Nephron progenitor cell (in vitro differentiated cells): ENCODE results near the gene CSNK1A1L.

ENCODE experiments used
- DNase-seq: peaks from one replicate; pipeline ENCODE4 v3.0.0; 2021
- H3K27ac Mint-ChIP-seq: 2 replicates; pipeline ENCODE4 v1.8.0; 2021; ENCODE audit warnings: mild to moderate bottlenecking, moderate library complexity, mixed read lengths
- H3K27me3 Mint-ChIP-seq: 2 replicates; pipeline ENCODE4 v1.8.0; 2021; ENCODE audit warnings: mild to moderate bottlenecking, low read depth, mixed read lengths; ENCODE audit not compliant: poor library complexity
- H3K36me3 Mint-ChIP-seq: 2 replicates; pipeline ENCODE4 v1.8.0; 2021; ENCODE audit warnings: low read depth, mixed read lengths
- H3K4me1 Mint-ChIP-seq: 2 replicates; pipeline ENCODE4 v1.8.0; 2021; ENCODE audit warnings: mixed read lengths
- H3K4me3 Mint-ChIP-seq: 2 replicates; pipeline ENCODE4 v1.8.0; 2021; ENCODE audit warnings: mild to moderate bottlenecking, moderate library complexity, mixed read lengths
- H3K9me3 Mint-ChIP-seq: 2 replicates; pipeline ENCODE4 v1.8.0; 2021; ENCODE audit warnings: mild to moderate bottlenecking, moderate library complexity, mixed read lengths
- TF ChIP-seq, protein P1 (sequence below): fragments of 200-600 bp; sonication (generic); IDR thresholded peaks from 2 replicates; pipeline ENCODE4 v1.5.0; 2021; ENCODE audit warnings: antibody characterized with exemption

Gene CSNK1A1L

GRCh38 chr13:37070145-37070695 lies 35.2 kb downstream of the CSNK1A1L start:
- H3K36me3 Mint-ChIP-seq, result no peaks in the 10 kb centered on the region
- TF ChIP-seq, protein P1, sequence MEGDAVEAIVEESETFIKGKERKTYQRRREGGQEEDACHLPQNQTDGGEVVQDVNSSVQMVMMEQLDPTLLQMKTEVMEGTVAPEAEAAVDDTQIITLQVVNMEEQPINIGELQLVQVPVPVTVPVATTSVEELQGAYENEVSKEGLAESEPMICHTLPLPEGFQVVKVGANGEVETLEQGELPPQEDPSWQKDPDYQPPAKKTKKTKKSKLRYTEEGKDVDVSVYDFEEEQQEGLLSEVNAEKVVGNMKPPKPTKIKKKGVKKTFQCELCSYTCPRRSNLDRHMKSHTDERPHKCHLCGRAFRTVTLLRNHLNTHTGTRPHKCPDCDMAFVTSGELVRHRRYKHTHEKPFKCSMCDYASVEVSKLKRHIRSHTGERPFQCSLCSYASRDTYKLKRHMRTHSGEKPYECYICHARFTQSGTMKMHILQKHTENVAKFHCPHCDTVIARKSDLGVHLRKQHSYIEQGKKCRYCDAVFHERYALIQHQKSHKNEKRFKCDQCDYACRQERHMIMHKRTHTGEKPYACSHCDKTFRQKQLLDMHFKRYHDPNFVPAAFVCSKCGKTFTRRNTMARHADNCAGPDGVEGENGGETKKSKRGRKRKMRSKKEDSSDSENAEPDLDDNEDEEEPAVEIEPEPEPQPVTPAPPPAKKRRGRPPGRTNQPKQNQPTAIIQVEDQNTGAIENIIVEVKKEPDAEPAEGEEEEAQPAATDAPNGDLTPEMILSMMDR, result no peak

GRCh38 chr13:37069597-37070103 lies 35.8 kb downstream of the CSNK1A1L start:
- peaks cover 3% of the 10 kb centered on the region for H3K27me3 Mint-ChIP-seq
- H3K27ac Mint-ChIP-seq, result no peak overlapping the region
- H3K36me3 Mint-ChIP-seq, result no peaks in the 10 kb centered on the region
- no peaks in the 10 kb centered on the region for H3K9me3 Mint-ChIP-seq
- TF ChIP-seq, protein P1, result no peak
- H3K4me3 Mint-ChIP-seq, result no peak overlapping the region
- H3K4me1 Mint-ChIP-seq, result peaks cover 25% of the 10 kb centered on the region
- no peak for DNase-seq

More at GRCh38 chr13:37070145-37070695, 35.2 kb downstream of the CSNK1A1L start:
- Mint-ChIP-seq H3K4me3 (no peak overlapping the region), H3K27ac (no peak overlapping the region), H3K27me3 (peaks cover 5% of the 10 kb centered on the region), H3K9me3 (no peaks in the 10 kb centered on the region), H3K4me1 (peaks cover 25% of the 10 kb centered on the region)
- DNase-seq, result no peak

DNA sequence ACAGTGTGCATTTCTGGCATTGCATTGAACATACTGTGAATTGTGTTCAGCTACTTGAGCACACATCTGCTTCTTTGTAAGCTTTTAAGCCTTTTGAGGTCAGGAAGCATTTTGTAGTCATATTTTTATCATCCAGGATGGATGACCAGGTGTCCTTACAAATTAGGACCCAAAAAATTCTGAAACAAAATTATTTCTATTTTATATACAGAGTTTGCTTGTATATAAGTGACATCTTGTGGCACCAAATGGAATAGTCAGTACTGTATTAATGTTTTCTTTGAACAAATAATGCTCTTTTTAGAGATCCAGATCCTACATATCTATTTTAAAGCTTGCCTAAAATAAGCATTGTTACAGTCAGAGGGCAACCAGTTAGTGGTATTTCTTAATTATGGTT lies 36.5 kb downstream of the CSNK1A1L start:
- Mint-ChIP-seq H3K36me3 (no peaks in the 10 kb centered on the region), H3K27me3 (peaks cover 3% of the 10 kb centered on the region), H3K4me1 (peaks cover 23% of the 10 kb centered on the region), H3K9me3 (no peaks in the 10 kb centered on the region), H3K4me3 (no peak overlapping the region), H3K27ac (no peak overlapping the region)
- TF ChIP-seq, protein P1, result no peak
- DNase-seq, result no peak

DNA sequence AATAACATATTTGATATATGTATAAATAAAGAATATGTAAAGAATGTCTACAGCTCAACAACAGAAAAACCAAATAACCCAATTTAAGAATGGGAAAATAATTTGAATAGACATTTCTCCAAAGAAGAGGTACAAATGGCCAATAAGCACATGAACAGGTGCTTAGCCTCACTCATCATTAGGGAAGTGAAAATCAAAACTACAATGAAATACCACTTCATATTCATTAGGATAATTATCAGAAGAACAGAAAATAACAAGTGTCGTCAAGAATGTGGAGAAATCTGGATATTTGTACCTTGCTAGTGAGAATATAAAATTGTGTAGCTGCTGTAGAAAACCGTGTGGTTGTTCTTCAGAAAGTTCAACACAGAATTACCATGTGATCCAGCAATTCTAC lies 37.6 kb downstream of the CSNK1A1L start:
- Mint-ChIP-seq H3K36me3 (no peaks in the 10 kb centered on the region), H3K4me1 (peaks cover 13% of the 10 kb centered on the region), H3K27ac (no peak overlapping the region), H3K4me3 (no peak overlapping the region), H3K27me3 (peaks cover 3% of the 10 kb centered on the region), H3K9me3 (no peaks in the 10 kb centered on the region)
- no peak for DNase-seq
- TF ChIP-seq, protein P1, result no peak

GRCh38 chr13:37065890-37066526 lies 39.5 kb downstream of the CSNK1A1L start:
- no peaks in the 10 kb centered on the region for H3K9me3 Mint-ChIP-seq
- no peaks in the 10 kb centered on the region for H3K36me3 Mint-ChIP-seq
- H3K4me1 Mint-ChIP-seq, result peaks cover 8% of the 10 kb centered on the region
- DNase-seq, result no peak
- TF ChIP-seq, protein P1, result no peak
- no peak overlapping the region for H3K4me3 Mint-ChIP-seq
- H3K27ac Mint-ChIP-seq, result no peak overlapping the region
- peaks cover 6% of the 10 kb centered on the region for H3K27me3 Mint-ChIP-seq

DNA sequence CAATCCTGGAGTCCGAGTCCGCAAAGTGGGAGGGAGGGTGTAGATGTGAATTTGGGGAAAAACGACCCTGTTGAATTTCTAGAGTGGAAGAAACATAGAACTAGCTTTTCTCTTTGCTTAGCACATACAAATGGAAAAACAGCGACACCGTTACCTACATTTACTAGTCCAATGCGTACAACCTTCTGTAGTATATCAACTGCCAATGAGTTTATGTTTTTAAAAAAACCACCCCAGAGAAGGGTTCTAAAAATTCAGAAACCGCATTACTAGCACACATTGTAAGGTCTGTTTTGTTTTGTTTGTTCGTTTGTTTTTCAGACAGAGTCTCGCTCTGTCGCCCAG lies 45.6 kb downstream of the CSNK1A1L start:
- Mint-ChIP-seq H3K27me3 (peaks cover 3% of the 10 kb centered on the region), H3K9me3 (peaks cover 28% of the 10 kb centered on the region), H3K36me3 (peaks cover 34% of the 10 kb centered on the region), H3K4me1 (peaks cover 19% of the 10 kb centered on the region), H3K27ac (no peak overlapping the region), H3K4me3 (peak overlapping the region; percentile 98)
- TF ChIP-seq, protein P1, result no peak
- DNase-seq, result no peak
